ENCODE measurements around the gene UBA1. TPM values are rescaled to one million over a fixed set of nuclear protein-coding genes. Genes with fewer than 3 reads are reported as not detected.

UBA1 gene
- total and polyA plus RNA-seq, 2 of the 8 experiments (the other 6 are each of a cell fraction or from before 2014, with no cell fraction given), result 313 to 458 TPM

DNA sequence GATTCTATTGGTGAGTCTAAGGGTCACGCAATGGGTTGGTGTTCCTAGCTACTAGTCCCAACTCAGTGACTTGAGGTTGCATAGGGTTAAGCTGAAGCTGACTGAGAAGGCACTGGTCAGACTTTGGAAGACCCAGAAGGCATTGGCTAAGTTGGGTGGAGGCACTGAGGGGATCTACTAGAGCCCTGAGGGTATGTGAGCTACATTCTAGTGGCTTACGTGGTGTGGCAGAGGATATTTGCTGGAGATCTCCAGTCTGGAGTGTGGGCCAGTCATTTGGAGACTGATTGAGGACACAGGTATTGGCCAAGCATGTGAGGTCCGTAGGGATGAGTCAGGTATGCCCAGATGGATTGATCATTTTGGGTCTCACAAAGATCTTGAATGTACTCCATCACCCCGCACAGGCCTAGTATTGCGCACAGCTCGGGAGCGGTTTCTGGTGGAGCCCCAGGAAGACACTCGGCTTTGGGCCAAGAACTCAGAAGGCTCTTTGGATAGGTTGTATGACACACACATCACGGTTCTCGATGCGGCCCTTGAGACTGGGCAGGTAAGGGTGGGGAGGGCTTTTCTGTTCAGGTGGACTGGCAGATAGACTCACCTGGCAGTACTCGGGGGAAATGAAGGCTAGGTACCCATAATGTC, 46.4 kb downstream of the UBA1 start:
- Histone ChIP-seq H2BK120ac (replicated peaks; ENCODE audit: low read depth, low read length) (no peak overlapping the region), H3K23me2 (ENCODE audit: low read depth, low read length) (no peaks in the 10 kb centered on the region), H3K56ac (replicated peaks; ENCODE audit: insufficient read length, low read depth, low read length) (no peak overlapping the region), H2AK5ac (ENCODE audit: low read depth, low read length) (no peak overlapping the region), H3K79me1 (ENCODE audit: low read depth, low read length) (no peaks in the 10 kb centered on the region), H3K18ac (ENCODE audit: extremely low read depth, low read length) (no peak overlapping the region), H2BK15ac (ENCODE audit: low read length) (no peak overlapping the region), H3K27ac (ENCODE audit: low read depth, low read length) (no peak overlapping the region), H3K4ac (replicated peaks; ENCODE audit: insufficient read length, low read depth, low read length) (no peak overlapping the region), H3K23ac (ENCODE audit: insufficient read length) (no peak overlapping the region), H2BK20ac (ENCODE audit: low read length) (no peak overlapping the region), H2BK5ac (ENCODE audit: low read depth, low read length) (no peak overlapping the region), H3K4me3 (ENCODE audit: extremely low read depth in 1 of 4, insufficient read depth in 2 of 4, low read depth in 3 of 4, low read length in 4 of 4) (no peak overlapping the region), H3K4me2 (ENCODE audit: insufficient read depth in 1 of 2, low read depth in 2 of 2, low read length in 2 of 2) (no peak overlapping the region), H3K4me1 (replicated peaks in 1 of 4; ENCODE audit: control insufficient read depth in 3 of 4, insufficient read depth in 4 of 4, low read length in 3 of 4) (no peaks in the 10 kb centered on the region), H3K9ac (replicated peaks in 1 of 4; ENCODE audit: extremely low read depth in 1 of 4, low read depth in 3 of 4, low read length in 3 of 4) (no peak overlapping the region), H4K91ac (replicated peaks; ENCODE audit: insufficient read length, low read length) (no peak overlapping the region), H3K36me3 (ENCODE audit: control insufficient read depth in 2 of 4, insufficient read depth in 4 of 4, low read length in 3 of 4) (peaks cover 5 to 49% (median 27%) of the 10 kb centered on the region in 4 experiments; a peak in 6 of 8 replicates), H4K8ac (ENCODE audit: extremely low read depth, insufficient read depth, low read length) (no peak overlapping the region), H4K20me1 (replicated peaks in 1 of 2; ENCODE audit: control insufficient read depth in 1 of 2, insufficient read depth in 2 of 2, low read length in 2 of 2) (peaks cover 0 to 3% of the 10 kb centered on the region in 2 experiments), H3K14ac (ENCODE audit: insufficient read length) (no peak overlapping the region), H4K5ac (ENCODE audit: insufficient read length, low read depth, low read length) (no peak overlapping the region), H3K79me2 (ENCODE audit: control insufficient read depth in 1 of 2, insufficient read depth in 2 of 2, low read length in 2 of 2) (peaks cover 0 to 30% of the 10 kb centered on the region in 2 experiments; a peak in 3 of 4 replicates), H3K27me3 (replicated peaks in 1 of 4; ENCODE audit: control insufficient read depth in 3 of 4, extremely low read depth in 1 of 4, insufficient read depth in 3 of 4, low read length in 3 of 4) (no peaks in the 10 kb centered on the region), H2AFZ (ENCODE audit: low read length) (no peak overlapping the region), H2BK12ac (ENCODE audit: low read depth, low read length) (no peak overlapping the region), H3K9me3 (ENCODE audit: insufficient read depth in 2 of 2, low read depth in 1 of 2, low read length in 1 of 2) (no peaks in the 10 kb centered on the region)
- POLR2A ChIA-PET (ENCODE audit: partially characterized antibody), result interaction anchor here (0.9 to 2.2 kb wide), 4 partner anchors 9 to 72 kb away, joined by 3 to 7 read pairs (median 4); no protein-coding TSS in a partner anchor
- no peak for DNase-seq (ENCODE audit: low read depth in 1 of 2, low spot score in 2 of 2)
- CTCF ChIA-PET (ENCODE audit: partially characterized antibody), result interaction anchor here (0.6 to 1.1 kb wide), 2 partner anchors 106 to 145 kb away, joined by 3 read pairs; no protein-coding TSS in a partner anchor
- FAIRE-seq, result no peak
- 95% methylated on average over 11 of the region's 12 CpGs; no CpG with 5 or more reads in 1 of the 2 experiments for WGBS, 2 experiments (ENCODE audit: extremely low coverage in 1 of 2, insufficient coverage in 1 of 2, insufficient read length in 1 of 2, insufficient replicate concordance in 2 of 2, low coverage in 1 of 2, low lambda C conversion rate in 2 of 2, missing lambda C conversion rate in 1 of 2)
- TF ChIP-seq KDM5A (IDR thresholded peaks at IDR 0.05; ENCODE audit: low read length), result no peak
- TF ChIP-seq, protein P1, sequence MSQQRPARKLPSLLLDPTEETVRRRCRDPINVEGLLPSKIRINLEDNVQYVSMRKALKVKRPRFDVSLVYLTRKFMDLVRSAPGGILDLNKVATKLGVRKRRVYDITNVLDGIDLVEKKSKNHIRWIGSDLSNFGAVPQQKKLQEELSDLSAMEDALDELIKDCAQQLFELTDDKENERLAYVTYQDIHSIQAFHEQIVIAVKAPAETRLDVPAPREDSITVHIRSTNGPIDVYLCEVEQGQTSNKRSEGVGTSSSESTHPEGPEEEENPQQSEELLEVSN (IDR thresholded peaks at IDR 0.05), result no peak
- no peak for TF ChIP-seq KDM1A (IDR thresholded peaks at IDR 0.05; ENCODE audit: borderline replicate concordance, low read length)
- no peak for TF ChIP-seq RFX5 (IDR thresholded peaks at IDR 0.05; ENCODE audit: borderline replicate concordance, low read depth, low read length)
- no peak for TF ChIP-seq NANOG (IDR thresholded peaks at IDR 0.05; ENCODE audit: insufficient read depth, low read depth, low read length, poor library complexity, severe bottlenecking)
- TF ChIP-seq, protein P2, sequence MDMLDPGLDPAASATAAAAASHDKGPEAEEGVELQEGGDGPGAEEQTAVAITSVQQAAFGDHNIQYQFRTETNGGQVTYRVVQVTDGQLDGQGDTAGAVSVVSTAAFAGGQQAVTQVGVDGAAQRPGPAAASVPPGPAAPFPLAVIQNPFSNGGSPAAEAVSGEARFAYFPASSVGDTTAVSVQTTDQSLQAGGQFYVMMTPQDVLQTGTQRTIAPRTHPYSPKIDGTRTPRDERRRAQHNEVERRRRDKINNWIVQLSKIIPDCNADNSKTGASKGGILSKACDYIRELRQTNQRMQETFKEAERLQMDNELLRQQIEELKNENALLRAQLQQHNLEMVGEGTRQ (IDR thresholded peaks at IDR 0.05; ENCODE audit: low read length), result no peak
- TF ChIP-seq RAD21 (IDR thresholded peaks at IDR 0.05 in 1 of 2, conservative IDR thresholded peaks at IDR 0.05 in 1 of 2; ENCODE audit: low read depth in 2 of 2, low read length in 2 of 2), result no peak
- no peak for TF ChIP-seq HDAC2 (IDR thresholded peaks at IDR 0.05; ENCODE audit: borderline replicate concordance in 1 of 2, low read depth in 2 of 2, low read length in 2 of 2)
- no peak for TF ChIP-seq CHD2 (IDR thresholded peaks at IDR 0.05; ENCODE audit: low read length)
- TF ChIP-seq POLR2AphosphoS5 (IDR thresholded peaks at IDR 0.05; ENCODE audit: low read depth, low read length), result no peak

Measured in H1 (cell line).